Measurements from ENCODE around the gene SLC6A4. TPM values are rescaled to one million over a fixed set of nuclear protein-coding genes. Genes with fewer than 3 reads are reported as not detected.

Gene SLC6A4
- total and polyA plus RNA-seq, 2 donors (not counting 3 experiments of a cell fraction or from before 2014, with no cell fraction given): 0.25 TPM; not detected in 1

- Histone ChIP-seq H3K9me1 (replicated peaks; ENCODE audit: control insufficient read depth, extremely low read depth, insufficient read depth, low read length) (no peaks in the 10 kb centered on the region), H3K27me3 (ENCODE audit: control insufficient read depth in 2 of 2, insufficient read depth in 2 of 2, low read length in 2 of 2) (no peaks in the 10 kb centered on the region), H3K36me3 (ENCODE audit: control insufficient read depth in 2 of 2, extremely low read depth in 1 of 2, insufficient read depth in 2 of 2, low read length in 2 of 2) (no peaks in the 10 kb centered on the region), H3K4me2 (ENCODE audit: insufficient read depth, low read length) (no peak overlapping the region), H3K79me2 (ENCODE audit: control insufficient read depth, insufficient read depth, low read length) (no peaks in the 10 kb centered on the region), H3K4me1 (ENCODE audit: control insufficient read depth, extremely low read depth, insufficient read depth, low read length) (no peaks in the 10 kb centered on the region), H2AFZ (ENCODE audit: low read depth, low read length) (no peak overlapping the region), H3K27ac (ENCODE audit: insufficient read depth, low read depth, low read length) (no peak overlapping the region), H3K9ac (replicated peaks; ENCODE audit: extremely low read depth, insufficient read depth, low read length) (no peak overlapping the region), H4K20me1 (replicated peaks; ENCODE audit: control insufficient read depth, extremely low read depth, insufficient read depth, low read length) (no peaks in the 10 kb centered on the region), H3K9me3 (replicated peaks; ENCODE audit: control insufficient read depth, insufficient read depth, low read length) (no peaks in the 10 kb centered on the region), H3K4me3 (replicated peaks in 1 of 3; ENCODE audit: insufficient read depth in 1 of 3, low read depth in 1 of 3, low read length in 3 of 3) (no peak overlapping the region)
- BruUV-seq (replicated peaks): no TSS peak
- CTCF ChIA-PET: no interaction called here
- DNase-seq (ENCODE audit: low read depth, low spot score) (no peak), FAIRE-seq (no peak)
- TF ChIP-seq CTCF (IDR thresholded peaks at IDR 0.05; ENCODE audit: extremely low read depth in 1 of 2, insufficient read depth in 1 of 2, low read depth in 1 of 2, low read length in 2 of 2) (no peak), MAX (IDR thresholded peaks at IDR 0.05; ENCODE audit: insufficient read depth, insufficient read length) (no peak), POLR2AphosphoS5 (IDR thresholded peaks at IDR 0.05; ENCODE audit: insufficient read depth, low read depth, low read length) (no peak), MYC (IDR thresholded peaks at IDR 0.05; ENCODE audit: low read depth, low read length) (no peak), GATA2 (IDR thresholded peaks at IDR 0.05; ENCODE audit: insufficient read depth, insufficient read length, low read depth, low read length) (no peak), JUN (IDR thresholded peaks at IDR 0.05; ENCODE audit: borderline replicate concordance, insufficient read depth, insufficient read length, low read depth) (no peak), EZH2 (IDR thresholded peaks at IDR 0.05; ENCODE audit: borderline replicate concordance, low read depth, low read length, severe bottlenecking) (no peak), FOS (IDR thresholded peaks at IDR 0.05; ENCODE audit: borderline replicate concordance, insufficient read depth, low read length) (no peak), POLR2A (IDR thresholded peaks at IDR 0.05; ENCODE audit: low read depth, low read length) (no peak)
- intact Hi-C loops (cut with micrococcal nuclease): no loop called here
- dilution Hi-C loops (cut with MboI; ENCODE audit: extremely low pct_ligation_motif_present, low sequenced_read_pairs): no loop called here
- POLR2A ChIA-PET: no interaction called here
Observed at GRCh38 chr17:30210366-30210765, 25.1 kb downstream of the SLC6A4 start.
